Heart right ventricle (tissue), 16 donors: ENCODE measurements around the gene TMEM95. TPM values are rescaled to one million over a fixed set of nuclear protein-coding genes. Genes with fewer than 3 reads are reported as not detected.
A peak's percentile ranks its signal among the peaks of the same experiment; 100 is the strongest.

Experiments used
- ATAC-seq, 8 donors: fragments of 200-7000 bp; cut with Tn5 transposase; one replicate each; pipeline ENCODE4 v1.9.1; 2020; ENCODE audit warnings: mild to moderate bottlenecking in 8 of 8, moderate library complexity in 8 of 8, moderate number of reproducible peaks in 1 of 8
- DNase-seq, 2 donors: peaks; one replicate each; pipeline ENCODE4 v3.0.0-alpha.2; 2020
- H3K27ac ChIP-seq, 10 donors: fragments of 200-600 bp; sonication (generic) in 2 of 10; one replicate each; pipeline versions ENCODE4 v1.5.0 to v1.8.0; 2020 to 2022; ENCODE audit warnings: mild to moderate bottlenecking in 3 of 10
- H3K27me3 ChIP-seq, 7 donors: fragments of 200-600 bp; one replicate each; pipeline ENCODE4 v1.8.0; 2021 to 2022; ENCODE audit warnings: mild to moderate bottlenecking in 2 of 7
- H3K36me3 ChIP-seq, 9 donors: fragments of 200-600 bp; sonication (generic) in 1 of 9; one replicate each; pipeline versions ENCODE4 v1.5.0 to v1.8.0; 2020 to 2022; ENCODE audit warnings: mild to moderate bottlenecking in 2 of 9
- H3K4me1 ChIP-seq, 9 donors: fragments of 200-600 bp; sonication (generic) in 1 of 9; one replicate each; pipeline versions ENCODE4 v1.5.0 to v1.8.0; 2020 to 2022; ENCODE audit warnings: mild to moderate bottlenecking in 4 of 9
- H3K4me3 ChIP-seq, 10 donors: fragments of 200-600 bp; sonication (generic) in 2 of 10; one replicate each; pipeline versions ENCODE4 v1.5.0 to v1.8.0; 2020 to 2022; ENCODE audit warnings: mild to moderate bottlenecking in 7 of 10, moderate library complexity in 2 of 10
- H3K9me3 ChIP-seq, 11 donors: fragments of 200-600 bp in 10 of 11; sonication (generic) in 2 of 11; one replicate each; pipeline versions ENCODE4 v1.5.0 to v1.8.0; 2013 to 2022; ENCODE audit warnings: mild to moderate bottlenecking in 2 of 11, control low read depth in 1 of 11, moderate library complexity in 1 of 11
- WGBS, 2 donors: extraction: QIAGEN DNeasy Blood & Tissue Kit; methylation state at CpG; one replicate each; pipeline ENCODE4 v1.1.7; 2013; ENCODE audit warnings: inconsistent platforms in 1 of 2; 5-methylcytosine and 5-hydroxymethylcytosine counted together
- intact Hi-C, 10 donors: fragments of 100-400 bp; cut with DNase I; formaldehyde crosslinking; loops; one replicate each; pipeline versions ENCODE4 v1.11.1 to v1.14.2; 2022
- polyA plus RNA-seq, 2 donors: library from polyadenylated mRNA; stranded (reverse); fragments of 200-250 nt; gene quantifications; one replicate each; pipeline ENCODE4 v1.2.3, GENCODE V29; 2013
- total RNA-seq, 10 donors: library from RNA; stranded (reverse); fragmentation: NEBNext Ultra II Directional in 3 of 10; extraction: Animal tissue kit (Norgen Biotek cat#: 25700) in 3 of 10; gene quantifications; one replicate each; pipeline versions ENCODE4 v1.2.1 to v1.2.4, GENCODE V29; 2021 to 2023
- TF ChIP-seq, protein P1 (sequence below), 9 donors: fragments of 200-600 bp; sonication (generic) in 2 of 9; IDR thresholded peaks; one replicate each; pipeline versions ENCODE4 v1.5.0 to v1.8.0; 2021 to 2022; ENCODE audit warnings: antibody characterized with exemption in 9 of 9, mild to moderate bottlenecking in 5 of 9, moderate library complexity in 1 of 9
- donor health status: Arrhythmogenic right ventricular cardiomyopathy.
- donor health status: ischemic (EF 13 %, LVEDD 7.1; RV severe dilation, severe dysfunction).
- donor health status: healthy with polysubstance abuse.
- donor health status: DM: no; HTN: yes; CAD: no.
- donor health status: DM: no; HTN: no; CAD: no.
- donor health status: ischemic (EF 25% LVEDD 6.9; RV normal size, moderate dysfunction).
- donor health status: ischemic (EF 25% LVEDD 5.7; RV mildly dilated, moderate dysfunction).
- donor health status: healthy.
- donor health status: DM: yes; HTN: yes; CAD: no.
- donor health status: Ischemic cardiomyopathy.
- donor health status: ischemic (EF 35%, LVEDD 5.7; RV mildly dilated, moderate dysfunction).
- donor health status: nonischemic (EF 11% LVEDD 7.7; RV severe dilation, severe dysfunction).
- donor health status: DM: yes; HTN: yes; CAD: no.
- donor health status: PGD.
- donor health status: ischemic (EF 29% LVEDD 5.4; RV normal size, mild dysfunction).
- donor health status: nonischemic (EF 23%, LVEDD 6.1; RV moderate dilation, normal function).

TMEM95 gene
- total and polyA plus RNA-seq, 12 donors: 0.39 TPM; not detected in 11

DNA sequence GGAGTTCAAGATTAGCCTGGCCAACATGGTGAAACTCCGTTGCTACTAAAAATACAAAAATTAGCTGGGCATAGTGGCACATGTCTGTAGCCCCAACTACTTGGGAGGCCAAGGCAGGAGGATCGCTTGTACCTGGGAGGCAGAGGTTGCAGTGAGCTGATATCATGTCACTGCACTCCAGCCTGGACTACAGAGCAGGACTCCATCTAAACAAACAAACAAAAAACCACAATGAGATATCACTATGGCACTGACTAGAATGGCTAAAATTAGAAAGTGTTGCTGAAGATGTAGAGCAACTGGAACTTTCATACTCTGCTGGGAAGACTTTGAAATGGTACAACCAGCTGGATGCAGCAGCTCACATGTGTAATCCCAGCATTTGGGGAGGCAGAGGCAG is 19.4 kb downstream of the TMEM95 start:
- TF ChIP-seq, protein P1, sequence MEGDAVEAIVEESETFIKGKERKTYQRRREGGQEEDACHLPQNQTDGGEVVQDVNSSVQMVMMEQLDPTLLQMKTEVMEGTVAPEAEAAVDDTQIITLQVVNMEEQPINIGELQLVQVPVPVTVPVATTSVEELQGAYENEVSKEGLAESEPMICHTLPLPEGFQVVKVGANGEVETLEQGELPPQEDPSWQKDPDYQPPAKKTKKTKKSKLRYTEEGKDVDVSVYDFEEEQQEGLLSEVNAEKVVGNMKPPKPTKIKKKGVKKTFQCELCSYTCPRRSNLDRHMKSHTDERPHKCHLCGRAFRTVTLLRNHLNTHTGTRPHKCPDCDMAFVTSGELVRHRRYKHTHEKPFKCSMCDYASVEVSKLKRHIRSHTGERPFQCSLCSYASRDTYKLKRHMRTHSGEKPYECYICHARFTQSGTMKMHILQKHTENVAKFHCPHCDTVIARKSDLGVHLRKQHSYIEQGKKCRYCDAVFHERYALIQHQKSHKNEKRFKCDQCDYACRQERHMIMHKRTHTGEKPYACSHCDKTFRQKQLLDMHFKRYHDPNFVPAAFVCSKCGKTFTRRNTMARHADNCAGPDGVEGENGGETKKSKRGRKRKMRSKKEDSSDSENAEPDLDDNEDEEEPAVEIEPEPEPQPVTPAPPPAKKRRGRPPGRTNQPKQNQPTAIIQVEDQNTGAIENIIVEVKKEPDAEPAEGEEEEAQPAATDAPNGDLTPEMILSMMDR (IDR thresholded peaks at IDR 0.05): no peak
- WGBS, 2 donors: 89 to 91% methylated on average over 2 of the region's 2 CpGs
- Histone ChIP-seq H3K27me3 (peaks cover 0 to 15% (median 4%) of the 10 kb centered on the region in 7 donors), H3K4me3 (no peak overlapping the region), H3K9me3 (peaks cover 0 to 5% (median 0%) of the 10 kb centered on the region in 11 donors), H3K4me1 (no peaks in the 10 kb centered on the region), H3K36me3 (no peaks in the 10 kb centered on the region), H3K27ac (no peak overlapping the region)
- ATAC-seq: no peak
- intact Hi-C loops: no loop called here
- DNase-seq: no peak

DNA sequence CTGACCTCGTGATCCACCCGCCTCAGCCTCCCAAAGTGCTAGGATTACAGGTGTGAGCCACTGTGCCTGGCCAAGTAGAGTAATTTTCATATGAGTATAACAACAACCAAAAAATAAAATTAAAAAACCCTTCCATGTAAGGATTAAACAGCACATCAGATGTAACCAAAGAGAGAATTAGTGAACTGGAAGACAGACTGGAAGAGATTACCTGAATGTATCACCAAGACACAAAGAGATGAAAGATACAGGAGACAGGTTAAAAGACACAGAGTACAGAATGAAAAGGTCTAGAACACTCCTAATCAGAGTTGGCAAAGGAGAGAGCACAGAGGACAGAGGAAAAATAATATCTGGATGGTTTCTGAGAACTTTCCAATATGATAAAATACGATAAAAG is 24.2 kb downstream of the TMEM95 start:
- DNase-seq (no peak), ATAC-seq (no peak)
- TF ChIP-seq, protein P1 (IDR thresholded peaks at IDR 0.05): no peak
- 92% methylated on average over 3 of the region's 3 CpGs for WGBS, 2 donors
- intact Hi-C loops: no loop called here
- H3K4me3 ChIP-seq: no peak overlapping the region
- H3K27ac ChIP-seq: no peak overlapping the region
- peaks cover 0 to 5% (median 0%) of the 10 kb centered on the region in 11 donors for H3K9me3 ChIP-seq
- peaks cover 0 to 55% (median 0%) of the 10 kb centered on the region in 7 donors for H3K27me3 ChIP-seq
- H3K36me3 ChIP-seq: no peaks in the 10 kb centered on the region
- H3K4me1 ChIP-seq: peaks cover 6 to 29% (median 26%) of the 10 kb centered on the region in 9 donors

DNA sequence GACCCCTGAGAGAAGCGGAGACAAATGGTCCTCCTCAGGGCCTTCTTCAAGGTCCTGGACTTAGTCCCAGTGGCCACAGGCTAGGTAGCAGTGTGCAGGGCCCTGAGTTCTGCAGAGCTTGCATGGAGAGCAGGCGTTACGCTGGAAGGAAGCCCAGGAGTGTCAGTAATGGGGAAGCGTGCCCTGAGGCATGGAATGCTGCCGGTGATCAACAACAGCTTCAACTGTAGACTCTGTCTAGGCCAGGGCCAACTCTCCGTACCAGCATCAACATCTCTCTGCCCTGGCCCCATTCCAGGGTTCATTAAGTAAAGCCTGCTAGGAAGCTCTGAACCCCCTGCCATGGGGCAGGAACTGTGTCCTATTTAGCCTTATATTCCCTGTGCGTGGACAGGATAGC is 25.4 kb downstream of the TMEM95 start:
- DNase-seq (peak; percentile 54 to 73), ATAC-seq (peak; percentile 61 to 89 (median 82))
- Histone ChIP-seq H3K27me3 (peaks cover 0 to 61% (median 0%) of the 10 kb centered on the region in 7 donors), H3K4me1 (peaks cover 6 to 33% (median 30%) of the 10 kb centered on the region in 9 donors), H3K27ac (peak overlapping the region in 9 of 10 donors; percentile 23 to 79 (median 67)), H3K36me3 (no peaks in the 10 kb centered on the region), H3K9me3 (peaks cover 0 to 5% (median 0%) of the 10 kb centered on the region in 11 donors), H3K4me3 (peak overlapping the region in 9 of 10 donors; percentile 31 to 59 (median 50))
- WGBS, 2 donors: 18 to 21% methylated on average over 7 of the region's 7 CpGs
- TF ChIP-seq, protein P1 (IDR thresholded peaks at IDR 0.05): peak in 1 of 9 donors; percentile 7
- intact Hi-C loops: no loop called here

DNA sequence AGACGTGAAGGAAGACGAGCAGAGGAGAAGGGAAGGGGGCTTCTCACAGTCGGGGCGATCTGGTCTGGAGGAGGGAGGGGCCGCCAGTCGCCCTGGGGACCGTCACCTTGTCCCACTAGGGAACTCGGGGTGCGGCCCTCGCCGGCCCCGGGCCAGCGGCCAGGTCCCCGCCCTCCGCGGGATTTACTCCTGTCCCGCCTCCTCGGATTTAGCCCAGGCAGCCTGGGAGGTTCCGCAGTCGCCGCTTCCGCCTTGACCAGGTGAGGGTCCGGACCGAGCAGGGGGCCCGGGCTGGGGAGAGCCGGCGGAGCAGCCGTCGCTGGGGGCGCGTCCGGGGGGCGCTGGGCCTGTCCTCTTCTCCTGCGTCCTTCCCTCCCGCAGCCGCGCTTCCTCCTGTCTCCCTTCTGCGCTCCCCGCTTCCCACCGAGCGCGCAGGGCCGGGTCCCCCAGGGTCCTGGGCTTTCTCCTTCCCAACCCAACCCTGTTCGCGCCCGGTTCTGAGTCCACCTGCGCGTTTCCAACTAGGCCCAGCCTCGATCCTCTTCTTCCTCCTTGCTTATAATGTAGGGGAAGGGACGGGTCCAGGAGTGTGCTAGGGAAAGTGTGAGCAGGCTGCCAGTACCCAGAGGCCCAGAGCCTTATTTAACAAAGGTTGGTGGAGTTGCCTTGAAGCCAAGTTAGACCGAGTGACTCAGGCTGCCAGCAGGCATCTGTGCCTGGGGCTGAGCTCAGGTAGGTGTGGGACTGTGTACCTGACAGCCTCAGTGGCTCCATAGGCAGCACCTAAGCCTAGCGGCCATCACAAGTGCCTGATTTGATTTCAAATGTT is 26.1 kb downstream of the TMEM95 start, which contains the start of gene TNK1:
TSS of gene TNK1 (plus strand) at position 235 of the 829 bp plus-strand sequence. CDS start 1,838 bp downstream, outside the sequence.
- Histone ChIP-seq H3K36me3 (no peaks in the 10 kb centered on the region), H3K4me3 (peak within 1 kb of the TSS in 9 of 10 donors; percentile 31 to 59 (median 50)), H3K27ac (peak within 1 kb of the TSS in 9 of 10 donors; percentile 23 to 79 (median 67)), H3K9me3 (peaks cover 0 to 5% (median 0%) of the 10 kb centered on the region in 11 donors), H3K27me3 (peaks cover 0 to 61% (median 0%) of the 10 kb centered on the region in 7 donors), H3K4me1 (peaks cover 6 to 33% (median 30%) of the 10 kb centered on the region in 9 donors)
- whole genome bisulfite sequencing, 2 donors: 4 to 5% methylated on average over 48 to 52 of the region's 52 CpGs
- ATAC-seq (peak; percentile 31 to 77 (median 62)), DNase-seq (peak; percentile 52 to 57)
- intact Hi-C loops: no loop called here
- TF ChIP-seq, protein P1 (IDR thresholded peaks at IDR 0.05): no peak
